LNCaP clone FGC (cell line): ENCODE results near the gene ERGIC1.

Experiments
- DNase-seq: peaks from one replicate; pipeline ENCODE4 v3.0.0-alpha.2; 2011; ENCODE audit warnings: low read depth
- H3K4me3 ChIP-seq: 2 replicates; pipeline ENCODE4 v1.5.1; 2011; ENCODE audit warnings: mild to moderate bottlenecking, low read depth, low read length, control low read depth
- TF ChIP-seq, protein P1 (sequence below): IDR thresholded peaks from 2 replicates; pipeline ENCODE4 v1.5.1; 2012; ENCODE audit warnings: mild to moderate bottlenecking; ENCODE audit not compliant: control insufficient read depth, insufficient read depth; ENCODE audit errors: extremely low read depth

Gene ERGIC1

DNA sequence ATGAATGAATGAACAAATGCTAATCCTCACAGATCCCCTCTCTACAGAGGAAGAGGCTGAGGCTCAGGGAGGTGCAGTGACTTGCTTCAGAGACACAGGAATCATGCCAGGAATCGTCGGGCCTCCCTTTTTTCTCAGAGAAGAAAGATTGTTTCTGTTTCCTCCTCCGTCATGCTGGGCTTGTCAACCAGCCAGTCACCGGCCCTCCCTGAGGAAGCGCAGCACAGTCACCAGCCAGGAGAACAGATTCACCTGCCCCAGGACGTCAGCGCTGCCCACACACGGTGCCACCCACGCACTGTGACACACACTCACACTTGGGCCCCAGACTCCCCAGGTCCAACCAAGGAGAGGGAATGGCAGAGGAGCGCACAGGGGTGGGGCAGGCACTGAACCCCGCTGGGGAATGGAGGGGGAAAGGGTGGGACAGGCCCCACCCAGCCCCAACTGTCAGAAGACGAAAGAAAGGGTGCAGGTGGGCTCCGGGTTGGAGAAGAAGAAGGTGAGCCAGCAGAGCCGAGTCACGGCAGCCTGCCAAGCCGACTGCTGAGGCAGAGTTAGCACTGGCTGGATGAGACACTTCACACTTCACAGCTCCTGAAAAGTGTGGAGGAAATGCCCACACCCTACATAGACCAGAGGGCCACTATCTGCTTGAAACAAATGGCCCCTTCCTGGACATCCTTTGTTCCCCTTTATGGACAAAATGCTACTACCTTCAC lies 13.8 kb upstream of the ERGIC1 start:
- no peak for DNase-seq
- no peak overlapping the region for H3K4me3 ChIP-seq
- TF ChIP-seq, protein P1, sequence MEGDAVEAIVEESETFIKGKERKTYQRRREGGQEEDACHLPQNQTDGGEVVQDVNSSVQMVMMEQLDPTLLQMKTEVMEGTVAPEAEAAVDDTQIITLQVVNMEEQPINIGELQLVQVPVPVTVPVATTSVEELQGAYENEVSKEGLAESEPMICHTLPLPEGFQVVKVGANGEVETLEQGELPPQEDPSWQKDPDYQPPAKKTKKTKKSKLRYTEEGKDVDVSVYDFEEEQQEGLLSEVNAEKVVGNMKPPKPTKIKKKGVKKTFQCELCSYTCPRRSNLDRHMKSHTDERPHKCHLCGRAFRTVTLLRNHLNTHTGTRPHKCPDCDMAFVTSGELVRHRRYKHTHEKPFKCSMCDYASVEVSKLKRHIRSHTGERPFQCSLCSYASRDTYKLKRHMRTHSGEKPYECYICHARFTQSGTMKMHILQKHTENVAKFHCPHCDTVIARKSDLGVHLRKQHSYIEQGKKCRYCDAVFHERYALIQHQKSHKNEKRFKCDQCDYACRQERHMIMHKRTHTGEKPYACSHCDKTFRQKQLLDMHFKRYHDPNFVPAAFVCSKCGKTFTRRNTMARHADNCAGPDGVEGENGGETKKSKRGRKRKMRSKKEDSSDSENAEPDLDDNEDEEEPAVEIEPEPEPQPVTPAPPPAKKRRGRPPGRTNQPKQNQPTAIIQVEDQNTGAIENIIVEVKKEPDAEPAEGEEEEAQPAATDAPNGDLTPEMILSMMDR = no peak

DNA sequence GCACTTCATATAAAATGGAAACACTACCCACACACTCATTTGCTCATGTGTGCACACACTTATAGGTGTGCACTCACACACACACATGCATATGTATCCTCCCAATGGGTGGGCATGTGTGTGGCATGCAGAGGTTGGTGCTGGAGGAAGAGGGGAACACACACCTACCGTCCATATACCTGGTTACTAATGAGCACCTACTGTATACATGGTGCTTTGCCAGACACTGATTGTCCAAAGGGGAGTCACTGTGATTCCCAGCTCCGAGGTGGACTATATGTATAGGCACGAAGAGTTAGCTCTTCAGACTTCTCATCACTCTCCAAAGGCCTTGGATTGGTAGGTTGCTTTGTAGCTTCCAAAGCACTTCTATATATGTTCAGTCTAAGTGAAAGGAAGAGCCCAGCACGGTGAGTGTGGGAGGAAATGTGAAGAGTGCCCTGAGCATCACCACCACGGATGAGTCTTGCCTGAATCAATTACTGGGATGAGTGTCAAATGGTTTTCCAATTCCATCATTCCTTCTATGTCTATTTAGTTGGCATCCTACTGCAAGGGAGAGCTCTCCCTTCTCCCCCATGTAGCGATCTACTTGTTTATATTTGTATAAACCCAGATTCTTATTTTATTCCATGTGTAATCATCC lies 12.6 kb upstream of the ERGIC1 start:
- no peak overlapping the region for H3K4me3 ChIP-seq
- TF ChIP-seq, protein P1 = no peak
- no peak for DNase-seq

DNA sequence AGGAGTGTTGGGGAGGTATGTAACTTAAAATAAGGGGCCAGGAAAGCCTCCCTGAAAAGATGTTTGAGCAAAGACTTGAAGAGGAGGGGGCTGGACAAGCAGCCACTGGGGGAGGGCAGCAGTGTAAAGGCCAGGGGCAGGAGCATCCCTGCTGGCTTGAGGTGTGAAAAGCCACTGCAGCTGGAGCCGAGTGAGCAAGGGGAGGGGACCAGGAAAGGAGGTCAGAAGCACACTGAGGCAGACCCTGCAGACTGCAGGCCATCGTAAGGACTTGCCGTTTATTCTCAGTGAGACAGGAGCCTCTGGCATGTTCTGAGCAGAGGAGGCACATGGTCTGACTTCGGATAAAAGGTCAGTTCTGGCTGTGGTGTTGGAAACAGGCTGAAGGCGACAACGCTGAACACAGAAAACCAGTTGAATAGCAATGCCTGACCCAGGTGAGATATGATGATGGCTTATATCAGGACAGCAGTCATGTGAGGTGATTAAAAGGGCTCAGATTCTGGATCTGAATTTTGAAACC lies 10.2 kb upstream of the ERGIC1 start:
- H3K4me3 ChIP-seq = no peak overlapping the region
- TF ChIP-seq, protein P1 = no peak
- no peak for DNase-seq

DNA sequence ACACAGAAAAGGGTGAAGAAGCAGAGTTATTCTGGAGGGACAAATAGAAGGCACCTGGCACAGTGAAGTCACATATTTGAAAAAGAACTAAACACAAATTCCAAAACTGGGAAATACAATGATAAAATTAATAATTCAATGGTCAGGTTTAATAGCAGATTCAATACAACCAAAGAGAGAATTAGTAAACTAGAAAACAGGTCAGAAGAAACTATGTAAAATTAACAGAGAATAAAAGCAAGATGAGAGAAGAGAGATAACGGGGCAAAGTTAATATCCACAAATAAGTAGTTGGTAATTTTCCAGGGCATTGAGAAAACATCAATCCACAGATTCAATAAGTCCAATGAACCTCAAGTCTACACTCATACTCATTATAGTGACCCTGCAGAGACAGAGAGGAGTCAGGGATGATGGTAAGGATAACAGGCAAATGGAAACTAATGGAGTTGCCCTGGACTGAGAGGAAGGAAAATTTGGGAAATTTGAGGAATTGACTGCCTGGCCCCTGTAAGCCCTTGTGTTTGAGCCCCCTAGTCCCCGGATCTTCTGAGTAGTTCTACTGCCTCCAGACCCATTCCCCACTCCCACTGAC lies 8.3 kb upstream of the ERGIC1 start:
- TF ChIP-seq, protein P1 = no peak
- DNase-seq = no peak
- H3K4me3 ChIP-seq = no peak overlapping the region

DNA sequence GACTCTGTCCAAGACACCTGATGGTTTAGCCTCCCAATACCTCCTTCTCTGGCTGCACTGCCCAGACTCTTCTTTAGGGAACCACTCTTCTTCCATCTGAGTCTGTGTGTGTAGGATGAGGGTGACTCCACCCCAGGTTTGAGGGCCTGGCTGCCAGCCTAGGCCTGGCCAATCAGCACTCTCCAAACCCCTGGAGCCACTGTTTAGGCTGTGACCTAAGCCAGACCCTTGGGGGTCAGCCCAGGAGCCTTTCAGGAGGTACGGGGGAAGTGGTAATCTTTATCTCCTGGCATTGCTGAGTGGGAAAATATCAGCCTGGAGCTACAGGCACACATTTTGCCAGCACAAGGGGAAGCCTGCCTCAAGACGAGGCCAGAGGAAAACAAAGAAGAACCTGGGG lies 6.2 kb upstream of the ERGIC1 start:
- H3K4me3 ChIP-seq = no peak overlapping the region
- no peak for DNase-seq
- TF ChIP-seq, protein P1 = no peak

DNA sequence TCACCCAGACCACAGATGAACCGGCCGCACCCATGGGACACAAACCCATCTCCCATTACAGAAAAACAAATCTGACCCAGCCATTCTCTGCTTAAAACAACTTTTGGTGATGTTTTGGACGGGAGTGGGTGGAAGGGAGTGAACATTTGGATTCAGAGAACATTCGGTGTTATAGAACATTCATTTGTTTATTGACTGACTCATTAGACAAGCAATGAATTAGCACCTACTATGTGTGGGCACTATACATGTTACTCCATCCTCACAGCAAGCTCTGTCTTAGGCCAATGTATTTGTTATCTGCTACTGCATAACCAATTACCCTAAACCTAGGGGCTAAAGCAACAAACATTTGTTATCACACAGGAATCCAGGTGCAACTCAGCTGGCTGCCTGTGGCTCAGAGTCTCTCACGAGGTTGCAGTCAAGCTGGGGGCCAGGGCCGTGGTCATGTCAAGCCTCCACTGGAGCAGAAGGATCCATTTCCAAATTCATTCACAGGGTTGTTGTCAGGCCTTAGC lies 5.1 kb upstream of the ERGIC1 start:
- TF ChIP-seq, protein P1 = no peak
- H3K4me3 ChIP-seq = no peak overlapping the region
- no peak for DNase-seq
